Prostate gland (tissue), 2 donors: ENCODE data around the gene NBEA.

Experiments
- POLR2A ChIP-seq: fragments of 450-650 bp; IDR thresholded peaks from one replicate; pipeline ENCODE4 v1.6.1; 2016; ENCODE audit warnings: antibody characterized with exemption, mild to moderate bottlenecking
- POLR2AphosphoS5 ChIP-seq: sonication (generic); formaldehyde crosslinking; IDR thresholded peaks from one replicate; pipeline ENCODE4 v1.6.1; 2017; ENCODE audit warnings: antibody characterized with exemption
- TF ChIP-seq, protein P1 (sequence below), 4 experiments: fragments of 200-600 bp in 2 of 4; fragments of 450-650 bp in 2 of 4; sonication (generic) in 2 of 4; IDR thresholded peaks; 1 replicate in 3 of 4; 2 replicates in 1 of 4; pipeline ENCODE4 v1.5.1; 2016 to 2019; ENCODE audit warnings: antibody characterized with exemption in 4 of 4, mild to moderate bottlenecking in 2 of 4, moderate library complexity in 2 of 4

DNA sequence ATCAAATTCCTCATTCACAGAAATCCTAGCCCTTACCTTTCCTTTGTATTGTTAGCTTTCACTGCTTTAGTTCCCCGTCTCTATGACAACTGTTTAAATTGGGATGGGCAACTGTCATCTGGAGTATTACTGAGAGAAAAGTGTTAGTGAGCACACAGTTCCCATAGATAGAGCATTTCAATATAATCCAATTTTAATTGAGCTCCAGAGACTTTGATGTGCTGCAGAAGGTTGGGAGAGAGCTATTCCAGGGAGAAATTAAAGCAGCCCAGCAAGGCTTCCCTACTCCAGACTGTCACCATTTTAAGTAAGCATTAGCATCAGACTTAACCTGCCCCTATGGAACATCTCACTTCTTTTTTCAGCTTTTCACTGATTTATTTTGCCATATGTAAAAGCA, 589.5 kb downstream of the NBEA start:
- TF ChIP-seq POLR2A = no peak
- TF ChIP-seq POLR2AphosphoS5 = no peak
- TF ChIP-seq, protein P1, sequence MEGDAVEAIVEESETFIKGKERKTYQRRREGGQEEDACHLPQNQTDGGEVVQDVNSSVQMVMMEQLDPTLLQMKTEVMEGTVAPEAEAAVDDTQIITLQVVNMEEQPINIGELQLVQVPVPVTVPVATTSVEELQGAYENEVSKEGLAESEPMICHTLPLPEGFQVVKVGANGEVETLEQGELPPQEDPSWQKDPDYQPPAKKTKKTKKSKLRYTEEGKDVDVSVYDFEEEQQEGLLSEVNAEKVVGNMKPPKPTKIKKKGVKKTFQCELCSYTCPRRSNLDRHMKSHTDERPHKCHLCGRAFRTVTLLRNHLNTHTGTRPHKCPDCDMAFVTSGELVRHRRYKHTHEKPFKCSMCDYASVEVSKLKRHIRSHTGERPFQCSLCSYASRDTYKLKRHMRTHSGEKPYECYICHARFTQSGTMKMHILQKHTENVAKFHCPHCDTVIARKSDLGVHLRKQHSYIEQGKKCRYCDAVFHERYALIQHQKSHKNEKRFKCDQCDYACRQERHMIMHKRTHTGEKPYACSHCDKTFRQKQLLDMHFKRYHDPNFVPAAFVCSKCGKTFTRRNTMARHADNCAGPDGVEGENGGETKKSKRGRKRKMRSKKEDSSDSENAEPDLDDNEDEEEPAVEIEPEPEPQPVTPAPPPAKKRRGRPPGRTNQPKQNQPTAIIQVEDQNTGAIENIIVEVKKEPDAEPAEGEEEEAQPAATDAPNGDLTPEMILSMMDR (IDR thresholded peaks at IDR 0.05) = no peak
